Thyroid gland (tissue), 4 donors: ENCODE measurements around the gene VWA2.

Experiments
- POLR2A ChIP-seq, 2 donors: fragments of 450-650 bp; IDR thresholded peaks; one replicate each; pipeline ENCODE4 v1.6.1; 2017; ENCODE audit warnings: antibody characterized with exemption in 2 of 2, mild to moderate bottlenecking in 2 of 2, moderate library complexity in 1 of 2
- TF ChIP-seq, protein P1 (sequence below), 6 experiments: fragments of 200-600 bp in 3 of 6; fragments of 450-650 bp in 3 of 6; sonication (generic) in 3 of 6; IDR thresholded peaks; one replicate each; pipeline ENCODE4 v1.5.1; 2016 to 2019; ENCODE audit warnings: antibody characterized with exemption in 6 of 6, mild to moderate bottlenecking in 2 of 6, inconsistent platforms in 1 of 6, moderate library complexity in 1 of 6

DNA sequence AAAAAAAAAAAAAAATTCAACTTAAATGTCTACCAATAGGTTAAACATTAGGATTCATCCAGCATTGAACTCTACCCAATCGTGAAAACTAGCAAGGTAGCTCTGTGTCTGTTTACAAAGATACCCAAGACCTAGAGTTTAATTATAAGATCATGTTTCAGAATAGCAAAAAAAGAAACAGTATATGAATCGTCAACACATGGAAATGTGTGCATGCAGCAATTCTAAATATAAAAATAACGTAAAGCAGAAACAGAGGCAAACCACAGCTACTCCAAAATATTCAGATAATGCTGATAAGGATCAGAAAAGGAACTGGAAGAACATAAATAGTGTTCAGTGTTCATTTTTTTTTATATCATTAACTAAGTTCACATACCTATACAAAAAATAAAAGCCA is 96.6 kb downstream of the VWA2 start:
- TF ChIP-seq, protein P1, sequence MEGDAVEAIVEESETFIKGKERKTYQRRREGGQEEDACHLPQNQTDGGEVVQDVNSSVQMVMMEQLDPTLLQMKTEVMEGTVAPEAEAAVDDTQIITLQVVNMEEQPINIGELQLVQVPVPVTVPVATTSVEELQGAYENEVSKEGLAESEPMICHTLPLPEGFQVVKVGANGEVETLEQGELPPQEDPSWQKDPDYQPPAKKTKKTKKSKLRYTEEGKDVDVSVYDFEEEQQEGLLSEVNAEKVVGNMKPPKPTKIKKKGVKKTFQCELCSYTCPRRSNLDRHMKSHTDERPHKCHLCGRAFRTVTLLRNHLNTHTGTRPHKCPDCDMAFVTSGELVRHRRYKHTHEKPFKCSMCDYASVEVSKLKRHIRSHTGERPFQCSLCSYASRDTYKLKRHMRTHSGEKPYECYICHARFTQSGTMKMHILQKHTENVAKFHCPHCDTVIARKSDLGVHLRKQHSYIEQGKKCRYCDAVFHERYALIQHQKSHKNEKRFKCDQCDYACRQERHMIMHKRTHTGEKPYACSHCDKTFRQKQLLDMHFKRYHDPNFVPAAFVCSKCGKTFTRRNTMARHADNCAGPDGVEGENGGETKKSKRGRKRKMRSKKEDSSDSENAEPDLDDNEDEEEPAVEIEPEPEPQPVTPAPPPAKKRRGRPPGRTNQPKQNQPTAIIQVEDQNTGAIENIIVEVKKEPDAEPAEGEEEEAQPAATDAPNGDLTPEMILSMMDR (IDR thresholded peaks at IDR 0.05): no peak
- TF ChIP-seq POLR2A (IDR thresholded peaks at IDR 0.05): no peak
